SJCRH30 (cell line): ENCODE data around the gene KLHL36. TPM values are rescaled to one million over a fixed set of nuclear protein-coding genes. Genes with fewer than 3 reads are reported as not detected.

Experiments used
- DNase-seq, 2 experiments: peaks; one replicate each; pipeline ENCODE4 v3.0.0-alpha.2; 2015 to 2020
- H3K27ac ChIP-seq: fragments of 250-450 bp; sonication (Bioruptor Pico); 2 replicates; pipeline ENCODE4 v1.5.1; 2020; ENCODE audit warnings: mild to moderate bottlenecking, moderate library complexity
- H3K27me3 ChIP-seq: fragments of 250-450 bp; sonication (Bioruptor Pico); 2 replicates; pipeline ENCODE4 v1.5.1; 2020; ENCODE audit warnings: mild to moderate bottlenecking, moderate library complexity
- H3K36me3 ChIP-seq: fragments of 250-450 bp; sonication (Bioruptor Pico); 2 replicates; pipeline ENCODE4 v1.5.1; 2020; ENCODE audit warnings: mild to moderate bottlenecking, moderate library complexity
- H3K4me1 ChIP-seq: fragments of 250-450 bp; sonication (Bioruptor Pico); 2 replicates; pipeline ENCODE4 v1.5.1; 2020; ENCODE audit warnings: mild to moderate bottlenecking, moderate library complexity
- H3K4me3 ChIP-seq: fragments of 250-450 bp; sonication (Bioruptor Pico); 2 replicates; pipeline ENCODE4 v1.5.1; 2020; ENCODE audit warnings: mild to moderate bottlenecking, moderate library complexity
- H3K9me3 ChIP-seq: fragments of 250-450 bp; sonication (Bioruptor Pico); replicated peaks from 2 replicates; pipeline ENCODE4 v1.5.1; 2020; ENCODE audit warnings: mild to moderate bottlenecking, moderate library complexity
- total RNA-seq: library from RNA; depleted of rRNA; stranded (reverse); fragments of >200 nt; shearing (Covaris generic); gene quantifications from 2 replicates; pipeline ENCODE4 v1.2.3, GENCODE V29; 2014; rRNA removed

The KLHL36 gene
- total RNA-seq, 1 experiment from 2014 or later: 10.1 TPM

- H3K27me3 ChIP-seq: no peaks in the 10 kb centered on the region
- peak overlapping the region; percentile 60 for H3K27ac ChIP-seq
- DNase-seq: peak in 1 of 2 experiments; percentile 17
- peak overlapping the region; percentile 98 for H3K4me3 ChIP-seq
- H3K4me1 ChIP-seq: peaks cover 3% of the 10 kb centered on the region
- no peaks in the 10 kb centered on the region for H3K36me3 ChIP-seq
- H3K9me3 ChIP-seq: no peaks in the 10 kb centered on the region
Measured at GRCh38 chr16:84700446-84701300, 52.4 kb downstream of the KLHL36 start.

- no peak for DNase-seq
- no peaks in the 10 kb centered on the region for H3K27me3 ChIP-seq
- H3K36me3 ChIP-seq: peaks cover 2% of the 10 kb centered on the region; the same call in 1 of the 2 replicates
- no peak overlapping the region for H3K27ac ChIP-seq
- H3K9me3 ChIP-seq: no peaks in the 10 kb centered on the region
- no peak overlapping the region for H3K4me3 ChIP-seq
- peaks cover 3% of the 10 kb centered on the region for H3K4me1 ChIP-seq
Measured at GRCh38 chr16:84703681-84704080, 55.4 kb downstream of the KLHL36 start.

- Histone ChIP-seq H3K9me3 (no peaks in the 10 kb centered on the region), H3K36me3 (peaks cover 2% of the 10 kb centered on the region; the same call in 1 of the 2 replicates), H3K27me3 (no peaks in the 10 kb centered on the region), H3K4me3 (no peak overlapping the region), H3K4me1 (peaks cover 3% of the 10 kb centered on the region), H3K27ac (no peak overlapping the region)
- no peak for DNase-seq
Measured at GRCh38 chr16:84704253-84704652, 55.9 kb downstream of the KLHL36 start.

GRCh38 chr16:84706856-84707255, 58.5 kb downstream of the KLHL36 start:
- Histone ChIP-seq H3K27me3 (no peaks in the 10 kb centered on the region), H3K4me1 (no peaks in the 10 kb centered on the region), H3K4me3 (no peak overlapping the region), H3K36me3 (peaks cover 2% of the 10 kb centered on the region; the same call in 1 of the 2 replicates), H3K27ac (no peak overlapping the region), H3K9me3 (no peaks in the 10 kb centered on the region)
- no peak for DNase-seq

- DNase-seq: no peak
- H3K9me3 ChIP-seq: no peaks in the 10 kb centered on the region
- H3K4me1 ChIP-seq: no peaks in the 10 kb centered on the region
- peaks cover 2% of the 10 kb centered on the region; the same call in 1 of the 2 replicates for H3K36me3 ChIP-seq
- H3K27ac ChIP-seq: no peak overlapping the region
- no peaks in the 10 kb centered on the region for H3K27me3 ChIP-seq
- H3K4me3 ChIP-seq: no peak overlapping the region
Measured at GRCh38 chr16:84709609-84710008, 61.3 kb downstream of the KLHL36 start.

- DNase-seq: no peak
- Histone ChIP-seq H3K9me3 (no peaks in the 10 kb centered on the region), H3K27me3 (no peaks in the 10 kb centered on the region), H3K4me1 (no peaks in the 10 kb centered on the region), H3K36me3 (peaks cover 2% of the 10 kb centered on the region; the same call in 1 of the 2 replicates), H3K27ac (no peak overlapping the region), H3K4me3 (no peak overlapping the region)
Measured at GRCh38 chr16:84710686-84711085, 62.4 kb downstream of the KLHL36 start.

Other genes starting within 250 kb of the KLHL36 start
- gene MEAK7, start 143.9 kb upstream of the KLHL36 start, total RNA-seq: 4.8 and 5.1 TPM in 2 replicates
- gene COTL1, start 30.4 kb upstream of the KLHL36 start, total RNA-seq: 24.8 and 25.8 TPM in 2 replicates
- 66.2 and 68.3 TPM in 2 replicates for gene USP10, start 51.5 kb downstream of the KLHL36 start, total RNA-seq
- 0.34 and 0.48 TPM in 2 replicates for gene CRISPLD2, start 171.5 kb downstream of the KLHL36 start, total RNA-seq